NAMALWA (cell line): Measurements from ENCODE around the gene KCNAB2.
A peak's percentile ranks its signal among the peaks of the same experiment; 100 is the strongest.
"Not testable (repeated sequence)": the region's sequence is repeated elsewhere in the genome, so short reads cannot be mapped to it uniquely, and the experiment has no call there.

Experiments used
- DNase-seq: peaks from one replicate; pipeline ENCODE4 v3.0.0-alpha.2; 2015; ENCODE audit warnings: low spot score

The KCNAB2 gene

DNA sequence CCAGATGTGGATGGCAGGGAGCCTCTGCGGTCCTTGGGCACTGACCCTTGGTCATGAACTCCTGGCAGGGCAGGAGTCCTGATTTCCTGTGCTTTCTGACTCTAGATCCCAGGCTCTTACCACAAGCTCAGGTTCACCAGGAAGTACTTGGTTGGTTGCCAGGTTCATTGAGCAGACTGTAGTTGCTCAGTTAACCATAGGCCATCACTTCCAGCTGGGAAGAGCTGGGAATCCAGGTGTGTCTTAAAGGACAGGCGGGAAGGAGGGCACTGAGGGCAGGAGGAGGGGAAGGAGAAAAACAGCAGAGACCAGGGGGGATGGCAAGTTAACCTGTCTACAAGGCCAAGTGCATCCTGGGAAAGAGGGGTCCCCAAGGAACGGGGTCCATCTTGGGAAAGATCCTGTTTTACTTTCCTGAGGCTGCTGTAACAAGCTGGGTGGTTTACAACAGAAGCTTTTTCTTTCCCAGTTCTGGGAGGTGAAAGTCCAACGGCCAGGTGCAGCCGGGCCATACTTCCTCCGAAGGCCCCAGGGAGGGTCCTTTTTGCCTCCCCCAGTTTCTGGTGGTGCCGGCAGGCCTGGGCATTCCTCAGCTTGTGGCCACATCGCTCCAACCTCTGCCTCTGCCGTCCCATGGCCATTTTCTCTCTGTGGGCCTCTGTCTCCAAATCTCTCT is 11.6 kb downstream of the KCNAB2 start:
- DNase-seq, result no peak

GRCh38 chr1:6059866-6060265 is 14.2 kb downstream of the KCNAB2 start:
- no peak for DNase-seq

DNA sequence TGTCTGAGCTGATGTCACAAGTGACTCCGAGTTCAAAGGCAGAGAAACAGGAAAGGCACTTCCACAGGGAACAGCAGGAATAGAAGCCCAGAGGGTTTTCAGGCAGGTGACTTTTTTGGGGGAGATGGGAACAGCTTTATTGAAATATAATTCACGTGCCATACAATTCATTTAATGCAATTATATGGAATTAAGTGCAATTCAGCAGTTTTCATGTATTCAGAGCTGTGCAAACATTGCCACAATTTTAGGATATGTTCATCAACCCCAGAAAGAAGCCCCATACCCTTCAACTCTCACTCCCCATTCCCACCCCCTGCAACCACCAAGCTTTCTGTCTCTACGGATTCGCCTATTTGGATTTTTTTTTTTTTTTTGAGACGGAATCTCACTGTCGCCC is 17.0 kb downstream of the KCNAB2 start:
- no peak for DNase-seq

DNA sequence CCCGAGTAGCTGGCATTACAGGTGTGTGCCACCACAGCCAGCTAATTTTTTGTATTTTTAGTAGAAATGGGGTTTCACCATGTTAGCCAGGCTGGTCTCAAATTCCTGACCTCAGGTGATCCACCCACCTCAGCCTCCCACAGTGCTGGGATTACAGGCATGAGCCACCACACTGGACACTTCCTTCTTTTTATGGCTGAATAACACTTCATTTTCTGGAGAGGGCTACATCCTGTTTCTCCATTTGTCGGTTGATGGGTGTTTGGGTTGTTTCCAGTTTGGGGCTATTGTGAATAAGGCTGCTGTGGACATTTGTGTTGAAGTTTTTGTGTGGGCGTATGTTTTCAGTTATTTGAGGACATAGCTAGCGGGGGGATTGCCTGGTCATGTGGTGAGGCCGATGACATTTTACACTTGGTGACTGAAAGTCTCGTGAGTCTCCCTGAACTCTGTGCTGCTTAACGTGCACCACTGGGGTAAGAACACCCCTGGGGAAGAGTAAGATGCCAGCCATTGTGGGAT is 17.9 kb downstream of the KCNAB2 start:
- DNase-seq, result not testable (repeated sequence)

GRCh38 chr1:6065093-6065858 is 19.6 kb downstream of the KCNAB2 start:
- no peak for DNase-seq

- no peak for DNase-seq
Measured at GRCh38 chr1:6066680-6067079, 21.0 kb downstream of the KCNAB2 start.

GRCh38 chr1:6068073-6068472 is 22.4 kb downstream of the KCNAB2 start:
- DNase-seq, result no peak

DNA sequence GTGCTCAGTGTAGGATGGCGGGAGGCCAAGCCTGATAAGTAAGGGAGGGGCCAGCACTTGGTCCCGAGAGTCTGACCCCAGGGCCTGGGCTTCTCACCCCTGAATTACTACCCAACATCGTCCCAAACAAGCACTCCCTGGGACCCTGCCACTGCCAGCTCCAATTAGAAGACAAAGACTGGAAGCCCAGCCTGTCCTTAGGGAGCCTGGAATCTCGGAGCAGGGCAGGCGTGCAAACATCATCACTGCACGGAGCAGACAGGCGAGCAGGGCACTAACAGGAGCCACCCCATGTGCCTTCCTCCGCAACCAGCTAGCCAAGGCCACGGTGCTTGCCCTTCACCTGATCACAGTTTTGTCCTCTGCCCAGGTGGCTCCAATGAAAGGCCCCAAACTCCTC is 23.2 kb downstream of the KCNAB2 start:
- DNase-seq, result no peak

DNA sequence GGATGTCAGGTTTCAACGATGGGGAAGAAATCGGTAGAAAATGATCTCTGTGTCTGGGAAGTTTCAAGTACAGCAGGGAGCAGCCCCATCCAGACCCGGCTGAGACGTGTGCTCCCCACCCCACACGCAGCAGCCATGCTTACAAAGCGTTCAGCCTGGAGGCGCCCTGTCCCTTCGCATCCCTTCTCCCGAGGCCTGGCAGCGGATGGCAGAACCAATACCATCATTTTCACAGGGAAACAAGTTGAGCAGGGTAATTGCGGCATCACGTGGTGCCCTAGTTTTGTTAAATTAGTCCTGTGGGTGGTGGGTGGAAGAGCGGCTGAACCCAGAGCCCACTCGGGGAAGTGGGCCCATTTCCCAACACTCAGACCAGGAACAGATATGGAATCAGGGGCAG is 23.9 kb downstream of the KCNAB2 start:
- DNase-seq, result no peak

DNA sequence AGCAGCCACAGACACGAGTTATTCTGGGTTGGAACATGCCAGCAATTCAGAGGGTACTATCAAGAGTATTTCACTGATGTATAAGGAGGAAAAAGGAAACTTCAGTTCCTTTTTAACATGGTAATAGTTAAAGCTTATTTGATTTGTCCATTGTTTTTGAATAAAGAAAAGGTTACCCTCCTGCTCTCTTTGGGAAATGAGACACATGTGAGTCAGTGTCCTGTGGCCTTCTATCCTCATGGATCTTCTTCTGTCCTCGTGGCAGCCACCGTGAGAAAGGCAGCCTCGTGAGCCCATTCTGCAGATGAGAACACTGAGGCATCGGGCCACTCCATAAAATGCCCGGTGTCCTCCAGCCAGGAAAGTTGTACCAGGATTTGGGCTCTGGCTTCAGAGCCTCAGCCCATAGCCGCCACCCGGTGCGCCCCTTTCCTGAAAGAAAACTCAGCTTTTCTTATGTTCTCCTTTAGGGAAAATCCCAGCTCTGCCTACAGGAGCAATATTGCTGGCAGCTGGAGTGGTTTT is 24.8 kb downstream of the KCNAB2 start:
- no peak for DNase-seq

DNA sequence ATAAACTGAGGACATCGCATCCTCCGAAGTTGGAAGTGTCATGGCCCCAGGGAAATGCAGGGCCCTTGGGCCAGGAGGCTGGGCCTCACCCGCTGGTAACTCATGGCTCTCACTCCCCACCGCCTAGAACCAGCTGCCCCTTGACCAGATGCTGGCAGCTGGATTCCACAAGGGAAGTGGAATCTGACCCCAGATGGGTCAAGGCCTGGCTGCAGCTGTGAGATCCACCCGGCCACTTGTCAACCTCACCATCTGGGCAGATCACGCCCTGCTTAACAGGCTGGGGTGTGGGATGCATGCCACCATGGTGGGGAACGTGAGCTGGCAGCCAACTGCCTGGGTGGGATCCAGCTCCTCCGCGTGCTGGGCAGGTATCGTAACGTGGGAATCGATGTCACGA is 25.5 kb downstream of the KCNAB2 start:
- no peak for DNase-seq

DNA sequence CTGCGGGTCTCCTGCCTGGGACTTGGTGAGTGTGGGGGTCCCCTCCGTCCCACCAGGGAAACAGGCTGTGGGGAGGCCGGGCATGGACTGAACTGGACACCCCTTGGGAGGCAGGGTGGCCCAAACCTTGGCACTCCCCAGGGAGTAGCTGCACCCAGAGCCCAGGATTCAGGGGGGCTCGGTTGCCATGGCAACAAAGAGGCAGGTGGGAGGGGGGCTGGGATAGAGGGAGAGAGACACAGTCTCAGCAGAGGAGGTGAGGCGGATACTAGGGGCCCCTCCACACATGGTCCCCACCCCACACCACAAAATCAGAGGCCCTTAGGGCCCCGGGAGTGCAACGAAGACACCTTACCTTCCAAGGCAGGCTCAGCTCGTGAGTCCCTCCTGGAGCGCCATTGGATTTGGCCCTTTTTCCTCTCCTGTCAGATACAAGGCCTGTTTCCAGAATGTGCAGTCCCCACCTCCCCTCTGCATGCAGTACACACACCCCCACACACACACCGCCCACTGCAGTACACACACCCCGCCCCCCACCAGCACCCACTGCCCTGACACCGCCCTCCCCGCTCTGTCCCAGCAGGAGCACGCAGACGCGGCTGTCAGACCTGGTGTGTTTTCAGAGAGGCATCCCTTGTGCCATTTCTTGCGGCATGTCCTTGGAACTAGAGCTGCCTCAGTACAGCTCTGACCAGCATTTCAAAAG is 27.2 kb downstream of the KCNAB2 start:
- DNase-seq, result no peak

DNA sequence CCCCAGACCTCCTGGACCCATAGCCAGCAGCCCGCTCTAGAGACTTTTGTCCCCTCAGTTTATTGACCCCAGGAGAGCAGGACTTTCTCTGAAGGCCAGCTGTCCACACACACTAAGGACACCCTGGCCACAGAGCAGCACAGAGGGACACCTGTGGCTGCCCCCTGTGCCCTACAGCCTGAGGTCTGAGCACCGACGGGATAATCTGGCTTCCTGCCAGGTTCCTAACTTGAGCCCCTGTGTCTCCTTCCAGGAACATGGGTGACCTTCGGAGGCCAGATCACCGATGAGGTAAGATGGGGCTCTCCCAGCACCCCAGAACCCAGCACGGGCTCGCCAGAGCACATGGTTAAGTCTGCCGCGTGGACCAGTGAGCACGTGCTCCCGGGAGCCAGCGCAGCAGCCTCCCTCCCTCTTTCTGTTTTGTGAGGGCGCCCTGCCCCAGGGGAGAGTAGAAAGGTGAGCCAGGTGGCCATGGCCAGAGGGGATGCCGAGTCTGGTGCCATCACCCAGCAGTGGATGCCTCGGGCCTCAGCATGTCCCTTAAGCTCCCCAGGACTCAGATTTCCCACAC is 27.9 kb downstream of the KCNAB2 start:
- no peak for DNase-seq

GRCh38 chr1:6074192-6074901 is 28.7 kb downstream of the KCNAB2 start:
- no peak for DNase-seq

DNA sequence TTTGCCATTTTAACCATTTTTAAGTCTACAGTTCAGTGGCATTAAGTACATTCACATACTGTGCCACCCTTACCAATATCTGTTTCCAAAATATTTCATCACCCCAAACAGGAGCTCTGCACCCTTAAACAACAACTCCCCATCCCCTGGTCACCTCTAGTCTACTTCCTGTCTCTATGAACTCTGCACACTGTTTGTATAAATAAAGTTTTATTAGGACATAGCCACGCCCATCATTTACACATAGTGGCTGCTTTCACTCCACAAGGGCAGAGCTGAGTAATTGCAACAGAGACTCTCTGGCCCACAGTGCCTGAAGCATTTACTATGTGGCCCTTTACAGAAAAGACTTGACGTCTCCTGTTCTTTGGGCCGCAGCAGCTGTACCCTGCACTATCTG is 30.1 kb downstream of the KCNAB2 start:
- peak; percentile 86 for DNase-seq

DNA sequence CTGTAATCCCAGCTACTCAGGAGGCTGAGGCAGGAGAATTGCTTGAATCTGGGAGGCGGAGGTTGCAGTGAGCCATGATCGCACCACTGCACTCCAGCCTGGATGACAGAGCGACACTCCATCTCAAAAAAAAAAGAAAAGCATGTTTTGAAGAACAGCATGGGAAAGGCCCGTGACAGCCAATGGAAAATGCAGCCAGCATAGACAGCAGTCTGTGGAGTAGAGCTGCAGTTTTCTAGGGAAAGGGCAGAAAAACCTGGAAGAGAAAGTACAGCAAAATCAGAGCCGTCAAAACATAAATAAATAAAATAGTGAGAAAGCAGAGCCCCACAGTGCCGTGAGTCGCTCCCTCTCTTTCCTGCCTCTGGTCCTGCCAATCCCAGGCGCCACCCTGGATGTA is 31.4 kb downstream of the KCNAB2 start:
- not testable (repeated sequence) for DNase-seq

- DNase-seq, result no peak
Measured at GRCh38 chr1:6077506-6077905, 31.8 kb downstream of the KCNAB2 start.

DNA sequence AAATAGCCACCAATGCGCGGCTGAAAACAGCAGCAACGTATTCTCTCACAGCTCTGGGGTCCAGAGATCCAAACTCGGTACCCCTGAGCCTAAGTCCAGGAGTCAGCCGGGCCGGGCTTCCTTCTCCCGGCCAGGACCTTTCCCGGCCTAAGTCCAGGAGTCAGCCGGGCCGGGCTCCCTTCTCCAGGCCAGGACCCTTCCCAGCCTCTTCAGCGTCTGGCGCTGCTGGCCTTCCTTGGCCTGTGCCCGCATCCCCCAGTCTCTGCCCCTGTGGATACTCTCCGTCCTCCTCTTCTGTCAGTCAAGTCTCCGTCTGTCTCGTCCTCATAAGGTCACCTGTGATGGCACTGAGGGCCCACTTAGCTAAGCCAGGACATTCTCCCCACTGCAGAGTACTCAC is 32.2 kb downstream of the KCNAB2 start:
- DNase-seq, result no peak

DNA sequence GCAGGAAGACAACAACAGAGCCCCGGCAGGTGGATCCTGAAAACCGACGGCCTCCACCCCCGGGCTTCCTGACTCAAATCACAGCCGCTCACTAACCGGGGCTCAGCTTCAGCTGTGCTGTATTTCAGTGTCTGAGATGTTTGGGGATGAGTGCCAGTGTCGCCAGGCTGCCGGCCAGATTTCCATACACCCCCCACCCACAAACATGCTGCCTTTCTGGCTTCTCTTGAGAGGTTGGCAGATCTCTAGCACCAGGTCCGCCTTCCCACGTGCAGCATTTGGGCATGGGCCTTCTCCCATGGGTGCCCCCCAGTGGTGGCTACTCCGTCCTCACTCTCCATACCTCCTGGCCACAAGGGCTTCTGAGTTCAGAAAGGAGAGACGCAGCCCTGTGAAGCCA is 34.8 kb downstream of the KCNAB2 start:
- no peak for DNase-seq

DNA sequence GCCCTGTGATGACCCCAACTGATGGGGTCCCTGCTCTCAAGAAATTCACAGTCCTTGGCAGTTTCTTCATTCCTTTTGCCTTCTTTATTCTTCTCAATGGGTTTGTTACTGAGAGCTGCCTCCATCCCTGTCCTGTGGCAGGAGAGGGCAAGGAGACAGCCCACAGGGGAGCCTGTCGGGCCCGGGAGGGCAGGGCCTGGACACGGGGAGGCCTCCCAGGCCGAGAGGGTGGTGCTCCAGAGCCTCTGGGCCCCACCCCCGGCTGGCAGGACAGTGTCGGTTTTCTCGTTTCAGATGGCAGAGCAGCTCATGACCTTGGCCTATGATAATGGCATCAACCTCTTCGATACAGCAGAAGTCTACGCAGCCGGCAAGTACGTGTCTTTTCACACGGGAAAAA is 36.2 kb downstream of the KCNAB2 start:
- DNase-seq, result no peak

GRCh38 chr1:6082430-6082971 is 36.8 kb downstream of the KCNAB2 start:
- DNase-seq, result peak; percentile 45
